HepG2 (cell line): ENCODE data around the gene TCFL5. TPM values are rescaled to one million over a fixed set of nuclear protein-coding genes. Genes with fewer than 3 reads are reported as not detected.

Experiments
- ASH2L ChIP-seq: fragments of 300-600, 200-600 bp; sonication (generic); IDR thresholded peaks from 2 replicates; pipeline ENCODE4 v1.7.0; 2017; ENCODE audit warnings: low read depth, mild to moderate bottlenecking, moderate library complexity, mixed read lengths, low read length; ENCODE audit not compliant: insufficient read length
- CCAR2 ChIP-seq: fragments of 200-400 bp; formaldehyde crosslinking; optimal IDR thresholded peaks from 2 replicates; pipeline ENCODE3; 2018; ENCODE audit warnings: low read depth, mild to moderate bottlenecking, low read length, moderate library complexity
- HNRNPK ChIP-seq: fragments of 200-400 bp; formaldehyde crosslinking; IDR thresholded peaks from 2 replicates; pipeline ENCODE4 v1.6.1; 2018; ENCODE audit warnings: low read length, low read depth, moderate library complexity, mild to moderate bottlenecking; ENCODE audit not compliant: poor library complexity, severe bottlenecking
- HNRNPLL ChIP-seq: fragments of 200-400 bp; formaldehyde crosslinking; IDR thresholded peaks from 2 replicates; pipeline ENCODE4 v1.6.1; 2017; ENCODE audit warnings: mild to moderate bottlenecking, low read depth, low read length; ENCODE audit not compliant: poor library complexity, severe bottlenecking
- JARID2 ChIP-seq: sonication (generic); formaldehyde crosslinking; IDR thresholded peaks from 2 replicates; pipeline ENCODE4 v1.8.1; 2023; ENCODE audit warnings: missing genetic modification reagents, inconsistent platforms; ENCODE audit not compliant: insufficient replicate concordance
- PLRG1 ChIP-seq: fragments of 450-650 bp; conservative IDR thresholded peaks from 2 replicates; pipeline ENCODE4 v1.6.1; 2016
- SOX13 ChIP-seq, 3 experiments: fragments of 450-650 bp in 1 of 3; sonication (generic) in 1 of 3; formaldehyde crosslinking in 1 of 3; IDR thresholded peaks in 2 of 3; conservative IDR thresholded peaks in 1 of 3; 2 replicates each; pipeline versions ENCODE4 v1.5.0 to v1.6.1; 2016 to 2020; ENCODE audit warnings: antibody characterized with exemption in 1 of 3, mild to moderate bottlenecking in 1 of 3, missing compliant biosample characterization in 1 of 3, missing genetic modification reagents in 1 of 3, moderate library complexity in 1 of 3
- ZBTB8A ChIP-seq: sonication (generic); formaldehyde crosslinking; IDR thresholded peaks from 2 replicates; pipeline ENCODE4 v1.4.0; 2020; ENCODE audit warnings: mild to moderate bottlenecking, low read depth, missing genetic modification reagents, borderline replicate concordance
- ZKSCAN5 ChIP-seq: sonication (generic); formaldehyde crosslinking; IDR thresholded peaks from 2 replicates; pipeline ENCODE4 v1.5.1; 2020; ENCODE audit warnings: mild to moderate bottlenecking, missing genetic modification reagents
- ZNF383 ChIP-seq: sonication (generic); formaldehyde crosslinking; IDR thresholded peaks from 2 replicates; pipeline ENCODE4 v1.4.0; 2020; ENCODE audit warnings: missing genetic modification reagents, mild to moderate bottlenecking, borderline replicate concordance
- ZNF441 ChIP-seq: sonication (generic); formaldehyde crosslinking; IDR thresholded peaks from 2 replicates; pipeline ENCODE4 v1.7.0; 2021; ENCODE audit warnings: missing genetic modification reagents, borderline replicate concordance
- polyA plus RNA-seq, 8 experiments: library from polyadenylated mRNA; depleted of rRNA in 3 of 8; stranded (reverse) in 7 of 8; unstranded in 1 of 8; fragments of >200 nt; fragmentation: Illumina TruSeq in 4 of 8; extraction: Trizol in 4 of 8; gene quantifications; 2 replicates each; pipeline versions ENCODE4 v1.2.1 to v1.2.3, GENCODE V29; 2011 to 2016; ENCODE audit warnings: low read depth in 4 of 8, missing spikeins in 1 of 8, mixed read lengths in 1 of 8; ENCODE audit not compliant: insufficient read depth in 1 of 8
- total RNA-seq, 5 experiments: library from RNA; depleted of rRNA; stranded (reverse); fragments of >200 nt; fragmentation: Illumina TruSeq; extraction: Trizol; gene quantifications; 2 replicates each; pipeline ENCODE4 v1.2.3, GENCODE V29; 2016; ENCODE audit warnings: low read depth in 1 of 5
- TF ChIP-seq, protein P1 (sequence below): sonication (generic); formaldehyde crosslinking; IDR thresholded peaks from one replicate; pipeline ENCODE4 v1.5.1; 2020; ENCODE audit warnings: mild to moderate bottlenecking, missing genetic modification reagents; ENCODE audit errors: not compliant biosample characterization
- TF ChIP-seq, protein P2 (sequence below): sonication (generic); formaldehyde crosslinking; IDR thresholded peaks from 2 replicates; pipeline ENCODE4 v1.5.0; 2020; ENCODE audit warnings: mild to moderate bottlenecking, missing genetic modification reagents

Gene TCFL5
- total and polyA plus RNA-seq, 2 of the 13 experiments (the other 11 are each of a cell fraction or from before 2014, with no cell fraction given), result 14.8 to 20.0 TPM

DNA sequence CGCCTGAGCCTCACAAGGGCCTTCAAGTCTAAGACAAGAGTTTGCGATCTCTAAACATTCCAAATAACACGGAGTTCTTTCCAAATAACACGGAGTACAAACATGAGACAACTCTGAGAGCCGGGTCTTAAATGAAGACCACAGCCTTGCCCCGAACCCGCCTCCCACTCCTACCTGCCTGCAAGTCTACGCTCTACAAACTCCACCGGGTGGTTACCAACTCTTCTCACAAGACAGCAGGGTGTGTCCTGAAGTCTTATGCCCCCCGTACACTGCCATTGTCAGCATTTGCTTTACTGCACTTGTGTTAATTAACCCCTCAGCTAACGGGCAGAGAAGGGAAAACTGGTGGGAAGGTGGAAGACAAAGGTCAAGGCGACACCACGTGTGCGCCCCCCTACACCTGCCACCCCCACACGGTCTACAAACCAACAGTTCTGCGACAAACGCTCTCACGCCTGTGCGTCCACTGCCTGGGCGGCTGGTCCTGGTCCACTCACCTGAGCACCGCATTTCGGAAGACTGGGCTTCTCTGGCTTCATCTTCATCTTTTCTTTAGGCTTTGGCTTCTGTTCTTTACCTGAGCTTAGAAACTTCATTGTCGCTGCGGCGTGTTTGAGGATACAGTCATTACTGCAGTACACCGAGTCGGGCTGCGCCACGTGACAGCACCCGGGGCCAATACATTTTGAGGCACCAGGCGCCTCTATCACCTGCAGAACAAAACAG lies 45.2 kb upstream of the TCFL5 start (continued):
- TF ChIP-seq, protein P1, sequence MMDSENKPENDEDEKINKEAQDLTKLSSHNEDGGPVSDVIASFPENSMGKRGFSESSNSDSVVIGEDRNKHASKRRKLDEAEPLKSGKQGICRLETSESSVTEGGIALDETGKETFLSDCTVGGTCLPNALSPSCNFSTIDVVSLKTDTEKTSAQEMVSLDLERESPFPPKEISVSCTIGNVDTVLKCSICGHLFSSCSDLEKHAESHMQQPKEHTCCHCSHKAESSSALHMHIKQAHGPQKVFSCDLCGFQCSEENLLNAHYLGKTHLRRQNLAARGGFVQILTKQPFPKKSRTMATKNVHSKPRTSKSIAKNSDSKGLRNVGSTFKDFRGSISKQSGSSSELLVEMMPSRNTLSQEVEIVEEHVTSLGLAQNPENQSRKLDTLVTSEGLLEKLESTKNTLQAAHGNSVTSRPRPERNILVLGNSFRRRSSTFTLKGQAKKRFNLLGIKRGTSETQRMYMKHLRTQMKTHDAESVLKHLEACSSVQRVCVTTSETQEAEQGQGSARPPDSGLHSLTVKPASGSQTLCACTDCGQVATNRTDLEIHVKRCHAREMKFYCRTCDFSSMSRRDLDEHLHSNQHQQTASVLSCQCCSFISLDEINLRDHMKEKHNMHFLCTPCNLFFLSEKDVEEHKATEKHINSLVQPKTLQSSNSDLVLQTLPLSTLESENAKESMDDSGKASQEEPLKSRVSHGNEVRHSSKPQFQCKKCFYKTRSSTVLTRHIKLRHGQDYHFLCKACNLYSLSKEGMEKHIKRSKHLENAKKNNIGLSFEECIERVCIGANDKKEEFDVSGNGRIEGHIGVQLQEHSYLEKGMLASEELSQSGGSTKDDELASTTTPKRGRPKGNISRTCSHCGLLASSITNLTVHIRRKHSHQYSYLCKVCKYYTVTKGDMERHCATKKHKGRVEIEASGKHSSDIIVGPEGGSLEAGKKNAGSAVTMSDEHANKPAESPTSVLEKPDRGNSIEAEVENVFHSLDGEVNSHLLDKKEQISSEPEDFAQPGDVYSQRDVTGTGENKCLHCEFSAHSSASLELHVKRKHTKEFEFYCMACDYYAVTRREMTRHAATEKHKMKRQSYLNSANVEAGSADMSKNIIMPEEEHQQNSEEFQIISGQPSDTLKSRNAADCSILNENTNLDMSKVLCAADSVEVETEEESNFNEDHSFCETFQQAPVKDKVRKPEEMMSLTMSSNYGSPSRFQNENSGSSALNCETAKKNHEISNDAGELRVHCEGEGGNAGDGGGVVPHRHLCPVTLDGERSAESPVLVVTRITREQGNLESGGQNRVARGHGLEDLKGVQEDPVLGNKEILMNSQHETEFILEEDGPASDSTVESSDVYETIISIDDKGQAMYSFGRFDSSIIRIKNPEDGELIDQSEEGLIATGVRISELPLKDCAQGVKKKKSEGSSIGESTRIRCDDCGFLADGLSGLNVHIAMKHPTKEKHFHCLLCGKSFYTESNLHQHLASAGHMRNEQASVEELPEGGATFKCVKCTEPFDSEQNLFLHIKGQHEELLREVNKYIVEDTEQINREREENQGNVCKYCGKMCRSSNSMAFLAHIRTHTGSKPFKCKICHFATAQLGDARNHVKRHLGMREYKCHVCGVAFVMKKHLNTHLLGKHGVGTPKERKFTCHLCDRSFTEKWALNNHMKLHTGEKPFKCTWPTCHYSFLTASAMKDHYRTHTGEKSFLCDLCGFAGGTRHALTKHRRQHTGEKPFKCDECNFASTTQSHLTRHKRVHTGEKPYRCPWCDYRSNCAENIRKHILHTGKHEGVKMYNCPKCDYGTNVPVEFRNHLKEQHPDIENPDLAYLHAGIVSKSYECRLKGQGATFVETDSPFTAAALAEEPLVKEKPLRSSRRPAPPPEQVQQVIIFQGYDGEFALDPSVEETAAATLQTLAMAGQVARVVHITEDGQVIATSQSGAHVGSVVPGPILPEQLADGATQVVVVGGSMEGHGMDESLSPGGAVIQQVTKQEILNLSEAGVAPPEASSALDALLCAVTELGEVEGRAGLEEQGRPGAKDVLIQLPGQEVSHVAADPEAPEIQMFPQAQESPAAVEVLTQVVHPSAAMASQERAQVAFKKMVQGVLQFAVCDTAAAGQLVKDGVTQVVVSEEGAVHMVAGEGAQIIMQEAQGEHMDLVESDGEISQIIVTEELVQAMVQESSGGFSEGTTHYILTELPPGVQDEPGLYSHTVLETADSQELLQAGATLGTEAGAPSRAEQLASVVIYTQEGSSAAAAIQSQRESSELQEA (CRISPR knock-in tag), result no peak
- TF ChIP-seq ZNF383 (CRISPR knock-in tag) (0 out of 2 replicates have a peak, but pooled peaks have one; percentile 42), HNRNPLL (no peak), ZBTB8A (CRISPR knock-in tag) (no peak), ASH2L (no peak), SOX13 (IDR thresholded peaks at IDR 0.05) (no peak), SOX13 (CRISPR knock-in tag; conservative IDR thresholded peaks at IDR 0.05 in 1 of 2, IDR thresholded peaks at IDR 0.05 in 1 of 2) (no peak), ZKSCAN5 (CRISPR knock-in tag) (no peak), ZNF441 (CRISPR knock-in tag) (no peak), PLRG1 (no peak), JARID2 (CRISPR knock-in tag) (no peak), HNRNPK (no peak), CCAR2 (no peak)
- TF ChIP-seq, protein P2, sequence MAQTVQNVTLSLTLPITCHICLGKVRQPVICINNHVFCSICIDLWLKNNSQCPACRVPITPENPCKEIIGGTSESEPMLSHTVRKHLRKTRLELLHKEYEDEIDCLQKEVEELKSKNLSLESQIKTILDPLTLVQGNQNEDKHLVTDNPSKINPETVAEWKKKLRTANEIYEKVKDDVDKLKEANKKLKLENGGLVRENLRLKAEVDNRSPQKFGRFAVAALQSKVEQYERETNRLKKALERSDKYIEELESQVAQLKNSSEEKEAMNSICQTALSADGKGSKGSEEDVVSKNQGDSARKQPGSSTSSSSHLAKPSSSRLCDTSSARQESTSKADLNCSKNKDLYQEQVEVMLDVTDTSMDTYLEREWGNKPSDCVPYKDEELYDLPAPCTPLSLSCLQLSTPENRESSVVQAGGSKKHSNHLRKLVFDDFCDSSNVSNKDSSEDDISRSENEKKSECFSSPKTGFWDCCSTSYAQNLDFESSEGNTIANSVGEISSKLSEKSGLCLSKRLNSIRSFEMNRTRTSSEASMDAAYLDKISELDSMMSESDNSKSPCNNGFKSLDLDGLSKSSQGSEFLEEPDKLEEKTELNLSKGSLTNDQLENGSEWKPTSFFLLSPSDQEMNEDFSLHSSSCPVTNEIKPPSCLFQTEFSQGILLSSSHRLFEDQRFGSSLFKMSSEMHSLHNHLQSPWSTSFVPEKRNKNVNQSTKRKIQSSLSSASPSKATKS (CRISPR knock-in tag), result no peak
